Fibroblast of lung (primary cell): ENCODE measurements around the gene LBR. TPM values are rescaled to one million over a fixed set of nuclear protein-coding genes. Genes with fewer than 3 reads are reported as not detected.

Experiments used
- DNase-seq, 2 donors: peaks; one replicate each; pipeline versions ENCODE4 v3.0.0 to v3.0.0-alpha.2; 2010; ENCODE audit warnings: low read depth in 2 of 2
- H2AFZ ChIP-seq: 2 replicates; pipeline ENCODE4 v1.5.1; 2012; ENCODE audit warnings: low read length, control low read depth, inconsistent platforms
- H3K27ac ChIP-seq: 2 replicates; pipeline ENCODE4 v1.5.1; 2011; ENCODE audit warnings: low read length, control low read depth; ENCODE audit not compliant: insufficient read depth
- H3K27me3 ChIP-seq: 2 replicates; pipeline ENCODE4 v1.5.1; 2011; ENCODE audit warnings: mild to moderate bottlenecking, low read length; ENCODE audit not compliant: control insufficient read depth, insufficient read depth
- H3K36me3 ChIP-seq: 2 replicates; pipeline ENCODE4 v1.5.1; 2011; ENCODE audit warnings: low read length; ENCODE audit not compliant: control insufficient read depth, insufficient read depth
- H3K4me1 ChIP-seq: 2 replicates; pipeline ENCODE4 v1.5.1; 2011; ENCODE audit warnings: low read length; ENCODE audit not compliant: control insufficient read depth, insufficient read depth; ENCODE audit errors: extremely low read depth
- H3K4me2 ChIP-seq: 2 replicates; pipeline ENCODE4 v1.5.1; 2011; ENCODE audit warnings: low read length, control low read depth; ENCODE audit not compliant: insufficient read depth; ENCODE audit errors: extremely low read depth
- H3K4me3 ChIP-seq, 4 experiments: fragments of 200-600 bp in 1 of 4; sonication (generic) in 1 of 4; replicated peaks in 1 of 4; 2 replicates each; pipeline ENCODE4 v1.5.1; 2011 to 2016; ENCODE audit warnings: low read length in 4 of 4, low read depth in 3 of 4, mild to moderate bottlenecking in 3 of 4, control low read depth in 2 of 4, inconsistent platforms in 1 of 4, mixed read lengths in 1 of 4; ENCODE audit not compliant: insufficient read depth in 1 of 4; ENCODE audit errors: control extremely low read depth in 1 of 4
- H3K79me2 ChIP-seq: 2 replicates; pipeline ENCODE4 v1.5.1; 2012; ENCODE audit warnings: mild to moderate bottlenecking, low read length, inconsistent platforms; ENCODE audit not compliant: control insufficient read depth, insufficient read depth
- H3K9ac ChIP-seq: 2 replicates; pipeline ENCODE4 v1.5.1; 2011; ENCODE audit warnings: mild to moderate bottlenecking, low read length, control low read depth; ENCODE audit not compliant: insufficient read depth
- H3K9me3 ChIP-seq: 2 replicates; pipeline ENCODE4 v1.5.1; 2012; ENCODE audit warnings: low read depth, low read length; ENCODE audit not compliant: control insufficient read depth, insufficient read depth
- H4K20me1 ChIP-seq: 2 replicates; pipeline ENCODE4 v1.5.1; 2011; ENCODE audit warnings: low read length; ENCODE audit not compliant: control insufficient read depth, insufficient read depth; ENCODE audit errors: extremely low read depth
- CTCF ChIP-seq, 2 donors: IDR thresholded peaks in 1 of 2; conservative IDR thresholded peaks in 1 of 2; 1 replicate in 1 of 2; 2 replicates in 1 of 2; pipeline ENCODE4 v1.5.1; 2011 to 2012; ENCODE audit warnings: low read length in 2 of 2, control low read depth in 1 of 2, inconsistent platforms in 1 of 2, low read depth in 1 of 2, mild to moderate bottlenecking in 1 of 2
- EZH2 ChIP-seq: IDR thresholded peaks from 2 replicates; pipeline ENCODE4 v1.5.1; 2012; ENCODE audit warnings: low read length, control low read depth, mild to moderate bottlenecking; ENCODE audit errors: missing control alignments
- polyA plus RNA-seq, 2 donors: library from polyadenylated mRNA; depleted of rRNA in 1 of 2; stranded (reverse) in 1 of 2; unstranded in 1 of 2; fragments of >200 nt; gene quantifications; 2 replicates each; pipeline ENCODE4 v1.2.1, GENCODE V29; 2011 to 2012; ENCODE audit warnings: missing spikeins in 1 of 2
- total RNA-seq: library from RNA; depleted of rRNA; stranded (reverse); fragments of >200 nt; gene quantifications from 2 replicates; pipeline ENCODE4 v1.2.1, GENCODE V29; 2014

LBR gene
- total and polyA plus RNA-seq, 2 donors (not counting 1 experiment from before 2014, with no cell fraction given), result 33.9 to 34.1 TPM

- no peaks in the 10 kb centered on the region for H3K36me3 ChIP-seq
- H2AFZ ChIP-seq, result no peak overlapping the region
- H3K9ac ChIP-seq, result no peak overlapping the region
- DNase-seq, result peak; percentile 25 to 84
- H3K9me3 ChIP-seq, result no peaks in the 10 kb centered on the region
- H3K4me1 ChIP-seq, result peaks cover 10% of the 10 kb centered on the region
- no peak for TF ChIP-seq EZH2
- no peak for TF ChIP-seq CTCF (conservative IDR thresholded peaks at IDR 0.05 in 1 of 2, IDR thresholded peaks at IDR 0.05 in 1 of 2; ENCODE audit: low read depth in 1 of 2, low read length in 2 of 2)
- no peaks in the 10 kb centered on the region for H4K20me1 ChIP-seq
- H3K27ac ChIP-seq, result peak overlapping the region; percentile 1
- H3K4me3 ChIP-seq, result peak overlapping the region in 1 of 4 experiments; percentile 22
- peak overlapping the region; percentile 88 for H3K4me2 ChIP-seq
- no peaks in the 10 kb centered on the region for H3K27me3 ChIP-seq
- peaks cover 59% of the 10 kb centered on the region for H3K79me2 ChIP-seq
Measured at GRCh38 chr1:225424562-225425200, 3.2 kb downstream of the LBR start.

- Histone ChIP-seq H3K9me3 (no peaks in the 10 kb centered on the region), H2AFZ (no peak overlapping the region), H3K36me3 (no peaks in the 10 kb centered on the region), H3K4me1 (peaks cover 10% of the 10 kb centered on the region), H3K4me2 (no peak overlapping the region), H3K9ac (no peak overlapping the region), H3K4me3 (peak overlapping the region in 1 of 4 experiments; percentile 24), H3K79me2 (peaks cover 59% of the 10 kb centered on the region), H3K27me3 (no peaks in the 10 kb centered on the region), H4K20me1 (no peaks in the 10 kb centered on the region), H3K27ac (no peak overlapping the region)
- TF ChIP-seq CTCF (conservative IDR thresholded peaks at IDR 0.05 in 1 of 2, IDR thresholded peaks at IDR 0.05 in 1 of 2; ENCODE audit: low read depth in 1 of 2, low read length in 2 of 2) (no peak), EZH2 (no peak)
- DNase-seq, result no peak
Measured at GRCh38 chr1:225423518-225423855, 4.4 kb downstream of the LBR start.

GRCh38 chr1:225422795-225423517 is 4.9 kb downstream of the LBR start:
- Histone ChIP-seq H3K27me3 (no peaks in the 10 kb centered on the region), H2AFZ (no peak overlapping the region), H3K4me1 (peaks cover 10% of the 10 kb centered on the region), H3K9me3 (no peaks in the 10 kb centered on the region), H3K79me2 (peaks cover 59% of the 10 kb centered on the region), H3K27ac (no peak overlapping the region), H4K20me1 (no peaks in the 10 kb centered on the region), H3K4me3 (no peak overlapping the region), H3K36me3 (no peaks in the 10 kb centered on the region), H3K9ac (no peak overlapping the region), H3K4me2 (peak overlapping the region; percentile 13)
- no peak for DNase-seq
- TF ChIP-seq EZH2 (no peak), CTCF (conservative IDR thresholded peaks at IDR 0.05 in 1 of 2, IDR thresholded peaks at IDR 0.05 in 1 of 2; ENCODE audit: low read depth in 1 of 2, low read length in 2 of 2) (no peak)
